ENCODE results near the gene NDUFB7. TPM values are rescaled to one million over a fixed set of nuclear protein-coding genes. Genes with fewer than 3 reads are reported as not detected.

The NDUFB7 gene
- total RNA-seq, 2 donors from 2014 or later: 121 to 206 TPM

DNA sequence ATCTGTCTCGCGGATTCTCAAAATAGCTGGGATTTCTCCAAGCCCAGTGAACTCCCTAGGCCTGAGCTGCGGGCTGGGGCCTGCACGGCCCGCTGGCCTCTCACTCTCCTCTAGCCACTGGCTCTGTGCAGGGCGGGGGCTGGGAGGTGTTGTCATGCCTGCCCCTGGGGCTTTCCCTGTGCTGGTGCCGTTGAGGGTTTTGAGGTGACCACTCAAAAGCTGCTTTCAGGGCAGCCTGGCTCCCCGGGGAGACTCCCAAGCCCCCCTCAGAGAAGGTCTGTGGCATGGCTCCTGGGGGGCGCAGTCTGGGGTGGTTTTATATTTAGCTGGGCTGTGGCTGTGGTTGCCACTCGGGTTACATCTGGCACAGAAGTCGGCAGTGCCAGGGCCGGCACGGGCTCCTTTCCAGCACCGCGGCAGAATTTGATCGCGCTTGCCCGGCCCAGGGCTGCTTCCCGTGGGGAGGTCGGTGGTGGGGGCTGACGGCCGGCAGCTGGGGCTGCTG lies 10.0 kb downstream of the NDUFB7 start:
- peaks cover 17% of the 10 kb centered on the region for H3K4me1 ChIP-seq
- ATAC-seq (peak; percentile 43), DNase-seq (peak; percentile 33 to 70 (median 46))
- peak overlapping the region; percentile 10 to 55 (median 47) for H3K27ac ChIP-seq
- 58 to 72% methylated on average over 5 to 17 of the region's 22 CpGs for WGBS, 2 donors
- no peaks in the 10 kb centered on the region for H3K27me3 ChIP-seq
- no peak overlapping the region for H3K4me3 ChIP-seq
- no peaks in the 10 kb centered on the region for H3K36me3 ChIP-seq (replicated peaks in 1 of 2; ENCODE audit: insufficient read depth in 1 of 2, low read depth in 2 of 2)
- no peak for TF ChIP-seq POLR2A (IDR thresholded peaks at IDR 0.05)
- TF ChIP-seq, protein P1, sequence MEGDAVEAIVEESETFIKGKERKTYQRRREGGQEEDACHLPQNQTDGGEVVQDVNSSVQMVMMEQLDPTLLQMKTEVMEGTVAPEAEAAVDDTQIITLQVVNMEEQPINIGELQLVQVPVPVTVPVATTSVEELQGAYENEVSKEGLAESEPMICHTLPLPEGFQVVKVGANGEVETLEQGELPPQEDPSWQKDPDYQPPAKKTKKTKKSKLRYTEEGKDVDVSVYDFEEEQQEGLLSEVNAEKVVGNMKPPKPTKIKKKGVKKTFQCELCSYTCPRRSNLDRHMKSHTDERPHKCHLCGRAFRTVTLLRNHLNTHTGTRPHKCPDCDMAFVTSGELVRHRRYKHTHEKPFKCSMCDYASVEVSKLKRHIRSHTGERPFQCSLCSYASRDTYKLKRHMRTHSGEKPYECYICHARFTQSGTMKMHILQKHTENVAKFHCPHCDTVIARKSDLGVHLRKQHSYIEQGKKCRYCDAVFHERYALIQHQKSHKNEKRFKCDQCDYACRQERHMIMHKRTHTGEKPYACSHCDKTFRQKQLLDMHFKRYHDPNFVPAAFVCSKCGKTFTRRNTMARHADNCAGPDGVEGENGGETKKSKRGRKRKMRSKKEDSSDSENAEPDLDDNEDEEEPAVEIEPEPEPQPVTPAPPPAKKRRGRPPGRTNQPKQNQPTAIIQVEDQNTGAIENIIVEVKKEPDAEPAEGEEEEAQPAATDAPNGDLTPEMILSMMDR (IDR thresholded peaks at IDR 0.05): no peak
- H3K9me3 ChIP-seq: no peaks in the 10 kb centered on the region
- intact Hi-C loops (cut with DNase I): loop anchor here (10.0 kb wide), 1 partner anchor 123 kb away; no protein-coding TSS in a partner anchor

DNA sequence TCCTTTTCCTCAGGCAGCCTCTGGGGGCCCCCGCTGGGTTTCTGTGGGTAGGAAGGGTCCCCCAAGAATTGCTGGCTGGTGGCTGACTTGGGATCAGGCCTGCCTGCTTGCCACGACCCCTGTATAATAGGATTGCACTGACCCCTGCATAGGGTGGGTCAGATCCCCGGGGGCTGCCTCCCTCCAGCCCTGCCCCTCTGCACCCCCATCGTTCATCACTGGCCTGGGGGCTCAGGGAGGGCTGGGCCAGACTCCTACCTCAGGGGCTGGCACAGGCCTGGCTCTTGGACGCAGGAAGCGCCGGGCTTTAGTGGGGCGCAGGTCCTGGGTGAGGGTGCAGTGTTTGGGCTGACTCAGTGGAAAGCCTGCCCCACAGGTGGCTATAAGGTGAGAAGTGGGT lies 10.6 kb downstream of the NDUFB7 start:
- Histone ChIP-seq H3K27me3 (no peaks in the 10 kb centered on the region), H3K4me1 (peaks cover 23% of the 10 kb centered on the region), H3K36me3 (replicated peaks in 1 of 2; ENCODE audit: insufficient read depth in 1 of 2, low read depth in 2 of 2) (no peaks in the 10 kb centered on the region), H3K4me3 (no peak overlapping the region), H3K9me3 (no peaks in the 10 kb centered on the region), H3K27ac (peak overlapping the region in 2 of 4 donors; percentile 47 to 55)
- intact Hi-C loops (cut with DNase I): loop anchor here (10.0 kb wide), 1 partner anchor 124 kb away; no protein-coding TSS in a partner anchor
- TF ChIP-seq POLR2A (IDR thresholded peaks at IDR 0.05): no peak
- TF ChIP-seq, protein P1 (IDR thresholded peaks at IDR 0.05): no peak
- 73 to 93% methylated on average over 5 of the region's 8 CpGs for WGBS, 2 donors
- DNase-seq (no peak), ATAC-seq (no peak)

DNA sequence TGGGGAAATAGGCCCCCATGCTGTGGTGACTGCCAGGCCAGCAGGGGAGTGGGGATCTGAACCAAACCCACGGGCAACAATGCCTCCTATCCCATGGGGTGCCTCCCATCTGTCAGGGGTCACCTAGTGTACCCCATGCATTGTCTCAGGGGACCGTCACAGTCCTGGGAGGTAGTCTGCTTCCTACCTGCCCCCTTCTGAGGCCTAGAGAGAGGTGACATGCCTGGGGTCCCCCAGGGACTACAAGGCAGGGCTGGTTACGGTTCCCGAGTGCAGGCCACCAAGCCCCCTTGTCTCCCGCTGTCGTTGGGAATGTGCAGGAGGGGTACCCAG lies 11.1 kb downstream of the NDUFB7 start:
- intact Hi-C loops (cut with DNase I): loop anchor here (10.0 kb wide), 1 partner anchor 124 kb away; no protein-coding TSS in a partner anchor

DNA sequence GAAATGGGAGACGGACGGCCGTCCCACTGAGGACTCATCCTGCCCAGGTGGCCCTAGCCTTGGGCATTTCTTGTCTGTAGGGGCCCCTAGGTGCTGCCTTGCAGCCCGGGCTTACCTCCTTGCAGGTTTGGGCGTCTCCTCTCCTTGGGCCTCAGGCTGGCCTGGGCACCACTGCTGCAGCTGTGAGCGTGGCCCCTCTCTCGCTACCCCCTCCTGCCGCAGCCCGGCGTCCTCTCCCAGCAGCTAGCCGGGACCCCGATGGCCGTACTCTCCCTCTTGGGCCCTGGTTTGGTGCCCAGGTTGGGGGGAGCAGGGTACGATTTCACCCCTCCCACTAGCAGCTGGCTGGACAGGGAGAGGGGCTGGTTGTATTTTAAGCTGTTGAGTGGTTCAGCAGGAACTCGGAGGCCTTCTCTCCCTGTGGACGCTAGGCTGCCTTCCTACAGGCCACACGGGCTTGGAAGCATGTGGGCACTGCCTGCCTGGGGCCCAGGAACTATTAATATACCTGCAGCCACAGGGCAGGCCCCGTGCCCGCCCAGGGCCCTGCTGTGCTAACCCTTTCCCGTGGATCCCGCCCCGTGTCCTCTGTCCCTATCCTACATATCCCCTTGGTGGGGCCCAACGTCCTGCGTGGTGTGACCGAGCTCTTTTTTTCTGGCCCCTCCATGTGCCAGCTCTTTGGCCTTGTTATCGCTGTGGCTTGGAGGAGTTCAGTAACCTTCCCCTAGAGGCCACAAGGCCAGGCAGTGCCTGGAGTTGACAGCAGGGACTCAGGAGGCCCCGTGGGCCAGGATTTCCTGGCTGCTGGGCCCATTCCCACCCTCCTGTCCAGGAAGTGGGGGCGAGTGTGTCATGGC lies 11.7 kb downstream of the NDUFB7 start:
- Histone ChIP-seq H3K9me3 (no peaks in the 10 kb centered on the region), H3K27ac (no peak overlapping the region), H3K4me1 (peaks cover 23% of the 10 kb centered on the region), H3K36me3 (replicated peaks in 1 of 2; ENCODE audit: insufficient read depth in 1 of 2, low read depth in 2 of 2) (no peaks in the 10 kb centered on the region), H3K27me3 (no peaks in the 10 kb centered on the region), H3K4me3 (no peak overlapping the region)
- intact Hi-C loops (cut with DNase I): loop anchor here (10.0 kb wide), 1 partner anchor 125 kb away; no protein-coding TSS in a partner anchor
- 72 to 78% methylated on average over 13 to 28 of the region's 28 CpGs for WGBS, 2 donors
- no peak for TF ChIP-seq POLR2A (IDR thresholded peaks at IDR 0.05)
- TF ChIP-seq, protein P1 (IDR thresholded peaks at IDR 0.05): no peak
- DNase-seq (no peak), ATAC-seq (no peak)

More for the DNA sequence above, 11.1 kb downstream of the NDUFB7 start:
- ATAC-seq (no peak), DNase-seq (no peak)
- no peaks in the 10 kb centered on the region for H3K9me3 ChIP-seq
- peak overlapping the region in 1 of 4 donors; percentile 3 for H3K27ac ChIP-seq
- TF ChIP-seq, protein P1 (IDR thresholded peaks at IDR 0.05): no peak
- no peak for TF ChIP-seq POLR2A (IDR thresholded peaks at IDR 0.05)
- H3K27me3 ChIP-seq: no peaks in the 10 kb centered on the region
- H3K4me1 ChIP-seq: peaks cover 23% of the 10 kb centered on the region
- H3K36me3 ChIP-seq (replicated peaks in 1 of 2; ENCODE audit: insufficient read depth in 1 of 2, low read depth in 2 of 2): no peaks in the 10 kb centered on the region
- H3K4me3 ChIP-seq: no peak overlapping the region
- WGBS, 2 donors: 79% methylated on average over 6 of the region's 6 CpGs; no CpG with 5 or more reads in 1 of the 2 donors
